ENCODE results near the gene EFCAB8. TPM values are rescaled to one million over a fixed set of nuclear protein-coding genes. Genes with fewer than 3 reads are reported as not detected.
"Not testable (repeated sequence)": the region's sequence is repeated elsewhere in the genome, so short reads cannot be mapped to it uniquely, and the experiment has no call there.

Gene EFCAB8
- total RNA-seq, 1 donor, result 0.73 TPM

DNA sequence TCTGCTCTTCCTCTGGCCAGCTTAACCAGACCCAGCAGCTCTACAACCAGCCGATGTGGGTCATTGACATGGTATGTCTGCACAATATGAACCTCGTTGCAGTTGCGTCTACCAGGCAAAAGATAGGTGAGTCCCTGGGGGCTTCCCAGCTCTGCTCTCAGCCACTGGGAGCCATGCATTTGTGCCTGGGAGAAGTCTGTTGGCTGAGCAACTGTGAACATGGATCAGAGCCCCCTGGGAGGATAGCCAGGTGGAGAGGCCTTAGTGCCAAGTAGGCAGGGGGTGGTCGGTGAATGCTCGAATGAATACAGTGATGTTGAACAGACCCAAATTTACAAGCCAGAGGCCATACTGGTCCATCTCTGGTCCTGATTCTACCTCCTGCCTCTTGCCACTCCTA lies 30.6 kb downstream of the EFCAB8 start:
- Histone ChIP-seq H3K4me3 (ENCODE audit: low read length) (no peak overlapping the region), H3K27me3 (ENCODE audit: insufficient read depth, low read length) (no peaks in the 10 kb centered on the region), H3K4me1 (ENCODE audit: insufficient read depth, low read length) (no peaks in the 10 kb centered on the region), H3K9me3 (ENCODE audit: low read depth, low read length) (no peaks in the 10 kb centered on the region)

DNA sequence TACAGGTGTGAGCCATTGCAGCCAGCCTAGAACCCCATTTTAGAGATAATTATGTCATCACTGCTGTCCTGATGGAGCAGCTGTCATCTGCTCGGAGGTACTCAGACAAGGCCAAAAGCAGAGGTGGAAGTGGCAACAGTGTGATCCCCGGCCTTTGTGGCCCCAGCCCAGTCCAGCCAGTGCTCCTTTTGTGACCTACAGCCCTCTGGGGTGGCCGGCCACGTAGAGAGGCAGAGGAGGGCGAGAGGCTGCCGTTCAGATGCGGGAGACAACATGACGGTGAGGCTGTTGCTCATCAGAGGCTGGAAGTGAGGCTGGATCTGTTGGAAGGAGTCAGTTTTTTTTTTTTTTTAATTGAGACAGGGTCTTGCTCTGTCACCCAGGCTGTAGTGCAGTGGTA lies 32.8 kb downstream of the EFCAB8 start:
- no peaks in the 10 kb centered on the region for H3K27me3 ChIP-seq (ENCODE audit: insufficient read depth, low read length)
- H3K4me1 ChIP-seq (ENCODE audit: insufficient read depth, low read length), result no peaks in the 10 kb centered on the region
- H3K4me3 ChIP-seq (ENCODE audit: low read length), result no peak overlapping the region
- H3K9me3 ChIP-seq (ENCODE audit: low read depth, low read length), result no peaks in the 10 kb centered on the region

DNA sequence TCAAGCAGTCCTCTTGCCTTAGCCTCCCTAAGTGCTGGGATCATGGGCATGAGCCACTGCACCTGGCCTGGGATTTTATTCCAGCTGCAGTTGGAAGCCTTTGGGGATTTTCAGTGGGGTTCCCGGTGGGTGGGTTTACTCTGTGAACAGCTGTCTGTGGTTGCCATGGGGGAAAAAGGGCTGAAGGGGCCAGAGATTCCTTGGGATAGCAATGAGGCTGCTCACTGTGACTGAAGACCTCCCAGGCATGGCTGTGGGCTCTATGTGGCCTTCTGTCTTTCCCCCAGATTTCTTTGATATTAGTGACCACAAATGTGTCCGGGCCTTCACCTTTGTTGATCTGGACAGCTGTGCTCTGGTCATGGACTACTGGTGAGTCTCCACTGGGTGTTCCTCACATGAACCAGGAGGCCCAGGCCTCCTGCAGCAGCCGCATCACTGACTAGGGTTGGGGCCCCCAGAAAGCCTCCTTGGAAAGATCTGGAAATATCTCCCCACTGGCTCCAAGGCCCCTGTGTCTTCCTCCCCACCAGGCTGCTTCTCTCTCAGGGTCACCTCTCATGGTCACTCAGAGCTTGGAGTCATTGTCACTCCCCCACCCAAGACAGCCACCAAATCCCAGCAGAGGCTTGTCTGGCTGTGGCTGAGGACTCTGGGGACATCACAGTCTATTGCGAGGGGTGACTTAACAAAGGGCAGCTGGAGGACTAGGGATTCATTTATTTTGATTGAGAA lies 33.4 kb downstream of the EFCAB8 start:
- Histone ChIP-seq H3K4me3 (ENCODE audit: low read length) (no peak overlapping the region), H3K27me3 (ENCODE audit: insufficient read depth, low read length) (no peaks in the 10 kb centered on the region), H3K4me1 (ENCODE audit: insufficient read depth, low read length) (no peaks in the 10 kb centered on the region), H3K9me3 (ENCODE audit: low read depth, low read length) (no peaks in the 10 kb centered on the region)

DNA sequence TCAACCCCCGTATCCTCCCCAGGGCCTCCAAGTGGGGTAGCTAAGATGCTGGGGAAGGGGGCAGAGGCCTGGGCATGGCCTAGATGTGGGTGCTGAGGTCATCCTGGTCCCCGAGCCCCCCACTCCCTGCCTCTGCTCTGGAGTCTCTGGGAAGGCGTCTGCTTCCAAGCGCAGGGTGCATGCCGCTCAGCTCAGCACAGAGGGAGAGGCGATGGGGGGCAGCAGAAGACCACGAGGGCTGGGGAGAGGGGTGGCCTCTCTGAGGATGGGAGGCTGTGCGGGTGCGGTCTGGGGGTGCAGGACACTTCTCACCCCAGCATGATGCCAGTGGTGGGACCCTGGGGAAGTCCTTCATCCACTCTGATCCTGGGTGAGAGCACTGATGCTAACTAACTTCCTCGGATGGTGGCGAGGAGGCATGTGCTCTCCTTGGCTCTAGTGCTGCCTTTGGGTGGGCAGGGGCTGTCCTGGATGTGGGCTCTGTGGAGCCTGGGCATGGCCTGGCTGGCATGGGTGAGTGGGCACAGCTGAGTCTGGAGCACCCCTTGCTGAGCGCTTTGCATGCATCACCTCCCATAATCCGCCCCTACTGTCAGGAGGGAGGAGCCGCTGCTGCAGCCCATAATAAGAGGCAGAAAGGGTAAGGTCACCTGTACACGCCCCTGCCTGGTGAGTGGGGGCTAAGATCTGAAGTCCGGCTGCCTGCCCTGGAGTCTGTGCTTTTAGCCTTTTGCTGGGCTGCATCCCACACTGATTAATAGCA lies 34.7 kb downstream of the EFCAB8 start:
- Histone ChIP-seq H3K4me1 (ENCODE audit: insufficient read depth, low read length) (no peaks in the 10 kb centered on the region), H3K9me3 (ENCODE audit: low read depth, low read length) (no peaks in the 10 kb centered on the region), H3K27me3 (ENCODE audit: insufficient read depth, low read length) (no peaks in the 10 kb centered on the region), H3K4me3 (ENCODE audit: low read length) (no peak overlapping the region)

DNA sequence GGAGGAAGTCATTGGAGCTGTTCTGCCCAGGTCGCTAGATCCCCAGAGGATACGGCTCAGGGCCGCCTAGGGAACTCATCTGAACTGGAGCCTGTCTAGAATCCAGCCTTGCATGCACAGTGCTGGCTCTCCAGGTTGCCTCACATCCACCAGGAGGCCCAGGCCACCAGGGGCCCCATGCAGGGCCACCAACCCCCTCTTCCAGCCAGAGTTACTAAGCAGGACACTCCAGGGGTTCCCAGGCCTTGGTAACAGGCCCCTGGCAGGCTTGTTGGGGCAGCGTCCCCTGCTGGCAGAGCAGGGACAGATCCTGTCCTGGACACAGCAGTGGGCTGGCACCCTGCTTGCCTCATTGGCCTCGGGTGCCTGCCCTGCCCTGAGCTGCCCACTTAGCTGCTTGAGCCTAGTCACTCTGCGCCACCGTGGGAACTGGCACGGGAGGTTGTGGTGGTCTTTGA lies 35.3 kb downstream of the EFCAB8 start:
- Histone ChIP-seq H3K4me1 (ENCODE audit: insufficient read depth, low read length) (no peaks in the 10 kb centered on the region), H3K27me3 (ENCODE audit: insufficient read depth, low read length) (no peaks in the 10 kb centered on the region), H3K9me3 (ENCODE audit: low read depth, low read length) (no peaks in the 10 kb centered on the region), H3K4me3 (ENCODE audit: low read length) (no peak overlapping the region)

DNA sequence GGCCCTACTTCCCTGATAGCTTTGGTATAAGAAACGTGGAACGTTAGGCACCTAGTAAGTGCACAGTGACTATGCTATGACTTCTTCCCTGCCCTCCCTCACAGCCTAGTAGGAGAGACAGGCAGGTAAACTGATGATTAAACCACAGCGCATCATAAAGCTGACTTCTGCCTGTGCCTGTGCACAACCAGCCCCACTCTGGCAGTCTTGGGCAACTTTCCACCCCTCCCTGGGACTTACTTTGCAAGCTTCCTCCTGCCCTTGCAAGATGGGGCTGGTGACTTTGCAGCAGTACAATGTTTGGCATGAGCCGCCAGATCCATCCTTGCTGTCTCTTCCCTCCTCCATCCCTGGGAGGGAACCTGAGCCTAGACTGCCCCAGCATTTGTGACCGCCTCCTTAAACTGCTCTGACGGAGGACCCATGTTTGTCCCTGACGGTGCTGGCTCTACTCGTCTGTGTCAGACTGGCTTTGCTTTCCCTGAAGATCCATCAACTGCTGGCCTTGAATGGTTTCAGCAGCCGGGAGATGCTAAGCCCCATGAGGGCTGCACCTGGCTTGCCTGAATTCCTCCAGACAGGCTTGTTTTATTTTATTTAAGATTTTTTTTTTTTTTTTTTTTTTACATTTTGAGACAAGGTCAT lies 36.1 kb downstream of the EFCAB8 start:
- no peaks in the 10 kb centered on the region for H3K4me1 ChIP-seq (ENCODE audit: insufficient read depth, low read length)
- no peaks in the 10 kb centered on the region for H3K27me3 ChIP-seq (ENCODE audit: insufficient read depth, low read length)
- H3K4me3 ChIP-seq (ENCODE audit: low read length), result no peak overlapping the region
- no peaks in the 10 kb centered on the region for H3K9me3 ChIP-seq (ENCODE audit: low read depth, low read length)

DNA sequence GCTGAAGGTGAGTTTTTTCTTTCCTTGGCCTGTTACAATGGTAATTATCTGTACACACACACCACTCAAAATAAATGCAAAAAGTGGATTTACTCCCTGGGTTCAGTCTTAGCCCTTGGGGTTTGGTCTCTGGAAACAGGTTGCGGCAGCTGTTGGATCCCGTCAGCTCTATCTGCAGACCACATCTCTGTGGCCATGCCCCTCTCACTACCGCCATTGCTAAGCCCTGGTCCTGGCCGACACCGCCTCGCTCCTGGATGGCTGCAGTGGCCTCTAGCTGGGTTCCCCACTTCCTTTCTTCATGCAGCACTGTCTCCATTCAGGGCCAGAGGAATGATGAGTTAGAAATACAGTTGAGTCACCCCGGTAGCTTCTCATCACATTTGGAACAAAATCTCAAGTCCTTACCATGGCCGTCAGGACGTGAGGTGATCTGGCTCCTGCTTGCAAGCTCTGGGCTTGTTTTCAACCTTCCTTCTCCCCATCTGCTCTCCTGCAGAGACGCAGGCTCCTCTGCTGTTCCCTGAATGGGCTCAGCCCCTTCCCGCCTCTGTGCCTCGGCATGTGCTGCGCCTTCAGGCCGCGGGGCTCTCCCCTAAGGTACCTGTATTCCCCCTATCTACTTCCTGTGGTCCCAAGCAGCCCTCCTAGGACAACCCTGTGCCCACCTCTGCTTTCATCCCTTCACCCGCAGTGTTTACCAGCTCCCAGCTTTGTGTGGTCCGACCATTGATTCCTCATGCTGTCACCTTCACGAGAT lies 38.0 kb downstream of the EFCAB8 start:
- H3K4me1 ChIP-seq (ENCODE audit: insufficient read depth, low read length), result no peaks in the 10 kb centered on the region
- H3K4me3 ChIP-seq (ENCODE audit: low read length), result no peak overlapping the region
- no peaks in the 10 kb centered on the region for H3K9me3 ChIP-seq (ENCODE audit: low read depth, low read length)
- H3K27me3 ChIP-seq (ENCODE audit: insufficient read depth, low read length), result no peaks in the 10 kb centered on the region

DNA sequence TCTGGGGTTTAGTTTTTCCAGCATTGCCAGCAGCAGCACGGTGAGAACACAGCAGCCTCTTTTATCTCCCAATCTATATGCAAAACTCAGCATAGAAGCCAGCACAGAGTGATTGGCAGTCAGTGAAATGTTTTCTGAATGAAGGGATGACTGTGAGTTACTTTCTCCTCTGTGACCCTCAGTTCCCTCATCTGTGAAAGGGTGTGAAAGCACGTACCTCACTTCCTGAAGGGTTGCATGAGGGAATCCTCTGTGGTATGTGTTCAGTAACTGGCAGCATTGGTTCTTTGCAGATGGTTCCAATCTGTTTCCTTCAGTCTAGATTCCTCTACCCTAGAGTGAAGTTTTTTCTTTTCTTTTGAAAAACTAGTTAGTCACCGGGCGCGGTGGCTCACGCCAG lies 40.0 kb downstream of the EFCAB8 start:
- Histone ChIP-seq H3K4me3 (ENCODE audit: low read length) (no peak overlapping the region), H3K9me3 (ENCODE audit: low read depth, low read length) (no peaks in the 10 kb centered on the region), H3K27me3 (ENCODE audit: insufficient read depth, low read length) (no peaks in the 10 kb centered on the region), H3K4me1 (ENCODE audit: insufficient read depth, low read length) (peaks cover 4% of the 10 kb centered on the region)

DNA sequence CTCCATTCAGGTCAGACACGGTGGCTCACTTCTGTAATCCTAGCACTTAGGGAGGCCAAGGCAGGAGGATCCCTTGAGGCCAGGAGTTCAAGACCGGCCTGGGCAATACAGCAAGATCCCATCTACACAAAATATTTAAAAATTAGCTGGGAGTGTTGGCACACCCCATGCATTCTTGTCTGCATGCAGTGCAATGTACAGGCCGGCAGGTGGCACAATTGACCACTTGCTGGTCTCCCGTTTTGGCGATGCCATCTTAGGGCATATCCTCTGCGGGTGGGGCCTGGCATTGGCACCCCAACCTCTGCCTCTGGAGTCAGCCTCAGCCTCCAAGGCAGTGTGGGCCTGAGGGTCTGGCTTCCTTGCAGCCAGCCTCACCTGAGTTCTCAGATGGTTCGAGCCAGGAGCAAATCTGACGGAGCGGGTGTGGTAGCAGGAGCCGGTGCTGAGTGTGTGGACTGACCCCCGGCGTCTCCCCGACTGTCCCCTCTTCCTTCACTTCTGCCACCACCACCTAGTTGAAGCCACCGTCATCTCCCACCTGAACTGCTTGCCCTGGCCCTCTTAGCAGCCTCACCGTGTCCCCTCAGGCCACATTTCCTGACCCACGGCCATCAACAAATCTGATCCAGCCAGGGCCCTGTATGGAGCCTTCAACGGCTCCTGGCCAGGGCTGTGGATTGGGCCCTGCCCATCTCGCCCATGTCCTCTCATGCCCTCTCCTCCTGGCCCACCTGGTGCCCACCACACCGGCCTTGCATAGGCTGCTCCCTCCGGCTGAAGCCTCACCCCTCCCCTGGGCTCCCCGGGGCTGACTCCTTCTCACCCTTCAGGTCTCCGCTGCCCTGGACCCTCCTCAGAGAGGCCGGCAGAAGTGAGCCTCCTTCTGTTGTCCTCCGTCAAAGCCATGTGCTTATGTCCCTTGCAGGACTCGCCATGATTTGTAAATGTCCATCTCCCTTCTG lies 44.0 kb downstream of the EFCAB8 start:
- no peaks in the 10 kb centered on the region for H3K9me3 ChIP-seq (ENCODE audit: low read depth, low read length)
- no peak overlapping the region for H3K4me3 ChIP-seq (ENCODE audit: low read length)
- peaks cover 4% of the 10 kb centered on the region for H3K4me1 ChIP-seq (ENCODE audit: insufficient read depth, low read length)
- H3K27me3 ChIP-seq (ENCODE audit: insufficient read depth, low read length), result no peaks in the 10 kb centered on the region

DNA sequence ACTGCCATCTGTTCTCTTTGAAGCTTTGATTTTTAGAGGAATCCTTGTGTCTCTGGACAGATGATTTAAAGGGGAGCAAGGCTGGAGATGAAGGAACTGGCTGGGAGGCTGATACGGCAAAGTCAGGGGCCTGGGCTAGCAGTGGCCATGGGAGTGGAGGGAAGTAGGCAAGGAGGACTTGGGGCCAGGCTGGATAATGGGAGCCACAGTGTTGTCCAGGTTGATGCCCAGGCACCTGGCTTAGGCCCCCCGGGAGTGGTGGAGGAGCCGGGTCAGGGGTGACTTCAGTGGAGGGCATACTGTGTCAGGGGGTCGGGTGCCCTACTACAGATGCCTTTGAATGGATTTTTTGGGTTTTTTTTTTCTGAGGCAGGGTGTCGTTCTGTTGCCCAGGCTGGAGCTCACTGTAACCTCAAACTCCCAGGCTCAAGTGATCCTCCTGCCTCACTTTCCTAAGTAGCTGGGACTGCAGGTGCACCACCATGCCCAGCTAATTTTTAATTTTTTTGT lies 45.0 kb downstream of the EFCAB8 start:
- no peak overlapping the region for H3K4me3 ChIP-seq (ENCODE audit: low read length)
- peaks cover 4% of the 10 kb centered on the region for H3K4me1 ChIP-seq (ENCODE audit: insufficient read depth, low read length)
- no peaks in the 10 kb centered on the region for H3K27me3 ChIP-seq (ENCODE audit: insufficient read depth, low read length)
- no peaks in the 10 kb centered on the region for H3K9me3 ChIP-seq (ENCODE audit: low read depth, low read length)

DNA sequence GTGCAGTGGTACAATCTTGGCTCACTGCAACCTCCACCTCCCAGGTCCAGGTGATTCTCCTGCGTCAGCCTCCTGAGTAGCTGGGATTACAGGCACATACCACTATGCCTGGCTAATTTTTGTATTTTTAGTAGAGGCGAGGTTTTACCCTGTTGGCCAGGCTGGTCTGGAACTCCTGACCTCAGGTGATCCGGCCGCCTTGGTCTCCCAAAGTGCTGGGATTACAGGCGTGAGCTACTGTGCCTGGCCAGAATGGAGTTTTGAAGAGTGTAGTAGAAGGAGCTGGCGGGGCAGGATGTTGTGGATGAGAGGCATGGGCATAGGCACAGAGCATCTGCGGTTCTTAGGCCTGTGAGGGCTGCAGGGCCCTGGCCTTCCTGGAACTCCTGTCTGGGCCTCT lies 46.0 kb downstream of the EFCAB8 start:
- H3K4me3 ChIP-seq (ENCODE audit: low read length); H3K9me3 ChIP-seq (ENCODE audit: low read depth, low read length); H3K27me3 ChIP-seq (ENCODE audit: insufficient read depth, low read length); H3K4me1 ChIP-seq (ENCODE audit: insufficient read depth, low read length): not testable (repeated sequence)

DNA sequence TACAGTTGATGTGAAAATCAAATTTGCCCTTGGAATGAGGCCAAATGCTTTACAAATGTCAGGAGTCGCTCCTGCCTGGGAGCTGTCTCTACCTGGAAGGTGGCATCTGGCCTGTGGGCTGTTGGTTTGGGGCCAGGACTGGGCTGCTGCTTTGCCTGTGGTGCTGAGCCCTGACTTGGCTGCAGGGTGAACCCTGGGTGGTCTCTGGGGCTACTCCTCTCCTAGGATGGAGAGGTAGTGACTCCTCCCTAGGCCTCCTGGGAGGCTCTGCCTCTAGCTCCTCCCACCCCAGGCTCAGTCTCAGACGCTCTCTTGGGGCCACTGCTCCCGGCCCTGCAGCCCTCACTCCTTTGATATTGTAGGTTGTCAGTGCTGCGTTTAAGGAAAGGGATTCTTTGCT lies 47.5 kb downstream of the EFCAB8 start:
- Histone ChIP-seq H3K4me1 (ENCODE audit: insufficient read depth, low read length) (peaks cover 4% of the 10 kb centered on the region), H3K27me3 (ENCODE audit: insufficient read depth, low read length) (no peaks in the 10 kb centered on the region), H3K9me3 (ENCODE audit: low read depth, low read length) (no peaks in the 10 kb centered on the region), H3K4me3 (ENCODE audit: low read length) (no peak overlapping the region)

DNA sequence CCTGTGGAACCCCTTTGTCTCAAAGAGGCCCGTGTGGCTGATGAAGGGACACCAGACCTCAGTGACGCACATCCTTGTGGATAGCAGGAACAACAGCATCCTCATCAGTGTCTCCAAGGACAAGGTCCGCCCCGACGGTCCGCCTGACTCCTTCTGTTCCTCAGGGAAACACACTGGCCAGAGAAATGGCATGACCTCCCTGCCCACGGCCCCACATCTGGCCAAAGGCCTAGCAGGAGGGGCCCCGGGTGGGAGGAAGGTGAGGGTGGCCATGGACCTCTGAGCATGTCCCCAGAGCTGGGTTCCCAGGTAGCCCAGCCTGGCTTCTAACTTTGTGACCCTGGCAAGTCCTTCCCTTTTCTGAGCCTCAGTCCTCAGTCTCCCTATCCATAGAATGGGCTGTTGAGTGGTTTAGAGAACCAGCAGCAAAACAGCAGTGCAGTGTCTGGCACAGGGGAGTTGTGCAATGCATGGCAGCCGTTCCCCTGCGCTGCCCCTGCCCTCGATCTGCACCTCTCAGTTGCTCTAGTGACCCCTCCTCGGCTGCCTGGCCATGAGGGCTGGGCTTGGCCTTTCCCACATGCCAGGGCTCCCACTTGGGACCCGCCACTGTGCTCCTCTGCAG lies 48.3 kb downstream of the EFCAB8 start:
- Histone ChIP-seq H3K4me3 (ENCODE audit: low read length) (no peak overlapping the region), H3K4me1 (ENCODE audit: insufficient read depth, low read length) (peaks cover 4% of the 10 kb centered on the region), H3K9me3 (ENCODE audit: low read depth, low read length) (no peaks in the 10 kb centered on the region), H3K27me3 (ENCODE audit: insufficient read depth, low read length) (no peaks in the 10 kb centered on the region)

All from mononuclear cell (primary cell).